Activated T-cell treated with anti-CD3 and anti-CD28 coated beads, Interleukin-2, amount 50 U/mL, for 72 hours (primary cell): ENCODE results near the gene NLGN1. TPM values are rescaled to one million over a fixed set of nuclear protein-coding genes. Genes with fewer than 3 reads are reported as not detected.

Experiments
- ATAC-seq, 2 donors: fragments of 150-1000 bp; cut with Tn5 transposase; replicated peaks in 1 of 2; 2 replicates each; pipeline ENCODE4 v1.10.0; 2021; ENCODE audit warnings: moderate library complexity in 2 of 2, mild to moderate bottlenecking in 1 of 2
- DNase-seq, 2 donors: peaks; one replicate each; pipeline ENCODE4 v3.0.0; 2021 to 2022; ENCODE audit warnings: mixed read lengths in 1 of 2
- H3K27ac Mint-ChIP-seq: one replicate; pipeline ENCODE4 v1.8.0; 2022; ENCODE audit warnings: mild to moderate bottlenecking, moderate library complexity, mixed read lengths
- H3K27me3 Mint-ChIP-seq: one replicate; pipeline ENCODE4 v1.8.0; 2022; ENCODE audit warnings: low read depth, mixed read lengths
- H3K36me3 Mint-ChIP-seq, 2 donors: one replicate each; pipeline ENCODE4 v1.8.0; 2022; ENCODE audit warnings: mixed read lengths in 2 of 2, mild to moderate bottlenecking in 1 of 2; ENCODE audit not compliant: insufficient read depth in 2 of 2
- H3K4me1 Mint-ChIP-seq: one replicate; pipeline ENCODE4 v1.8.0; 2022; ENCODE audit warnings: low read depth, mixed read lengths
- H3K4me3 Mint-ChIP-seq, 2 donors: one replicate each; pipeline ENCODE4 v1.8.0; 2022; ENCODE audit warnings: mild to moderate bottlenecking in 2 of 2, mixed read lengths in 2 of 2, moderate library complexity in 2 of 2
- H3K9me3 Mint-ChIP-seq, 2 donors: one replicate each; pipeline ENCODE4 v1.8.0; 2022; ENCODE audit warnings: mixed read lengths in 2 of 2
- total RNA-seq, 2 donors: library from RNA; stranded (reverse); gene quantifications; one replicate each; pipeline ENCODE4 v1.2.3, GENCODE V29; 2022

NLGN1 gene
- total RNA-seq, 2 donors from 2014 or later, result not detected

- no peaks in the 10 kb centered on the region for H3K4me1 Mint-ChIP-seq
Observed at GRCh38 chr3:174116421-174116820, 718.9 kb downstream of the NLGN1 start.

GRCh38 chr3:174120997-174121396, 723.5 kb downstream of the NLGN1 start:
- peaks cover 0 to 2% of the 10 kb centered on the region in 2 donors for H3K9me3 Mint-ChIP-seq
- H3K4me3 Mint-ChIP-seq, result no peak overlapping the region
- no peaks in the 10 kb centered on the region for H3K36me3 Mint-ChIP-seq
- no peak overlapping the region for H3K27ac Mint-ChIP-seq
- H3K27me3 Mint-ChIP-seq, result no peaks in the 10 kb centered on the region
- no peak for DNase-seq
- no peak for ATAC-seq
- no peaks in the 10 kb centered on the region for H3K4me1 Mint-ChIP-seq

More at GRCh38 chr3:174116421-174116820, 718.9 kb downstream of the NLGN1 start:
- H3K27me3 Mint-ChIP-seq, result no peaks in the 10 kb centered on the region
- H3K9me3 Mint-ChIP-seq, result no peaks in the 10 kb centered on the region
- no peak for ATAC-seq
- no peak overlapping the region for H3K4me3 Mint-ChIP-seq
- no peaks in the 10 kb centered on the region for H3K36me3 Mint-ChIP-seq
- H3K27ac Mint-ChIP-seq, result no peak overlapping the region
- DNase-seq, result no peak

- Mint-ChIP-seq H3K27me3 (no peaks in the 10 kb centered on the region), H3K4me1 (no peaks in the 10 kb centered on the region), H3K9me3 (peaks cover 0 to 3% of the 10 kb centered on the region in 2 donors), H3K27ac (no peak overlapping the region), H3K4me3 (no peak overlapping the region), H3K36me3 (no peaks in the 10 kb centered on the region)
- no peak for DNase-seq
- no peak for ATAC-seq
Observed at GRCh38 chr3:174122411-174122810, 724.9 kb downstream of the NLGN1 start.

GRCh38 chr3:174125267-174125824, 727.8 kb downstream of the NLGN1 start:
- Mint-ChIP-seq H3K27me3 (no peaks in the 10 kb centered on the region), H3K4me3 (no peak overlapping the region)

GRCh38 chr3:174126990-174127758, 729.6 kb downstream of the NLGN1 start:
- Mint-ChIP-seq H3K4me1 (no peaks in the 10 kb centered on the region), H3K27me3 (no peaks in the 10 kb centered on the region), H3K4me3 (no peak overlapping the region), H3K9me3 (peaks cover 0 to 5% of the 10 kb centered on the region in 2 donors), H3K36me3 (no peaks in the 10 kb centered on the region), H3K27ac (no peak overlapping the region)
- DNase-seq (no peak), ATAC-seq (no peak)

More at GRCh38 chr3:174125267-174125824, 727.8 kb downstream of the NLGN1 start:
- ATAC-seq (no peak), DNase-seq (no peak)
- H3K36me3 Mint-ChIP-seq, result no peaks in the 10 kb centered on the region
- H3K4me1 Mint-ChIP-seq, result no peaks in the 10 kb centered on the region
- peaks cover 0 to 5% of the 10 kb centered on the region in 2 donors for H3K9me3 Mint-ChIP-seq
- no peak overlapping the region for H3K27ac Mint-ChIP-seq

- H3K4me3 Mint-ChIP-seq, result no peak overlapping the region
- no peaks in the 10 kb centered on the region for H3K36me3 Mint-ChIP-seq
- ATAC-seq (no peak), DNase-seq (no peak)
- no peaks in the 10 kb centered on the region for H3K27me3 Mint-ChIP-seq
- peaks cover 0 to 1% of the 10 kb centered on the region in 2 donors for H3K9me3 Mint-ChIP-seq
- no peaks in the 10 kb centered on the region for H3K4me1 Mint-ChIP-seq
- H3K27ac Mint-ChIP-seq, result no peak overlapping the region
Observed at GRCh38 chr3:174132006-174132405, 734.5 kb downstream of the NLGN1 start.

GRCh38 chr3:174132421-174133042, 735.0 kb downstream of the NLGN1 start:
- no peaks in the 10 kb centered on the region for H3K4me1 Mint-ChIP-seq
- no peaks in the 10 kb centered on the region for H3K36me3 Mint-ChIP-seq
- H3K4me3 Mint-ChIP-seq, result no peak overlapping the region
- H3K27ac Mint-ChIP-seq, result no peak overlapping the region
- ATAC-seq, result no peak
- no peaks in the 10 kb centered on the region for H3K27me3 Mint-ChIP-seq
- no peak for DNase-seq
- peaks cover 0 to 1% of the 10 kb centered on the region in 2 donors for H3K9me3 Mint-ChIP-seq

GRCh38 chr3:174146008-174146407, 748.5 kb downstream of the NLGN1 start:
- Mint-ChIP-seq H3K9me3 (peaks cover 3 to 4% of the 10 kb centered on the region in 2 donors), H3K27me3 (no peaks in the 10 kb centered on the region), H3K36me3 (no peaks in the 10 kb centered on the region), H3K4me1 (no peaks in the 10 kb centered on the region), H3K4me3 (no peak overlapping the region), H3K27ac (no peak overlapping the region)
- no peak for DNase-seq
- ATAC-seq, result no peak

- H3K27me3 Mint-ChIP-seq, result no peaks in the 10 kb centered on the region
- no peaks in the 10 kb centered on the region for H3K36me3 Mint-ChIP-seq
- H3K4me1 Mint-ChIP-seq, result no peaks in the 10 kb centered on the region
- no peak overlapping the region for H3K4me3 Mint-ChIP-seq
- no peak for ATAC-seq
- no peak for DNase-seq
- peaks cover 1 to 2% of the 10 kb centered on the region in 2 donors for H3K9me3 Mint-ChIP-seq
- H3K27ac Mint-ChIP-seq, result no peak overlapping the region
Observed at GRCh38 chr3:174147798-174148197, 750.3 kb downstream of the NLGN1 start.

- no peak for ATAC-seq
- no peak for DNase-seq
- Mint-ChIP-seq H3K27ac (no peak overlapping the region), H3K27me3 (no peaks in the 10 kb centered on the region), H3K4me3 (no peak overlapping the region), H3K9me3 (peaks cover 0 to 4% of the 10 kb centered on the region in 2 donors), H3K4me1 (no peaks in the 10 kb centered on the region), H3K36me3 (no peaks in the 10 kb centered on the region)
Observed at GRCh38 chr3:174153871-174154270, 756.3 kb downstream of the NLGN1 start.

GRCh38 chr3:174156200-174156599, 758.7 kb downstream of the NLGN1 start:
- no peak overlapping the region for H3K4me3 Mint-ChIP-seq
- peaks cover 0 to 4% of the 10 kb centered on the region in 2 donors for H3K9me3 Mint-ChIP-seq
- ATAC-seq (no peak), DNase-seq (no peak)
- no peaks in the 10 kb centered on the region for H3K36me3 Mint-ChIP-seq
- no peaks in the 10 kb centered on the region for H3K27me3 Mint-ChIP-seq
- no peaks in the 10 kb centered on the region for H3K4me1 Mint-ChIP-seq
- H3K27ac Mint-ChIP-seq, result no peak overlapping the region

- Mint-ChIP-seq H3K9me3 (peaks cover 0 to 7% of the 10 kb centered on the region in 2 donors), H3K4me3 (no peak overlapping the region), H3K36me3 (no peaks in the 10 kb centered on the region), H3K27ac (no peak overlapping the region), H3K4me1 (no peaks in the 10 kb centered on the region), H3K27me3 (no peaks in the 10 kb centered on the region)
- DNase-seq (no peak), ATAC-seq (no peak)
Observed at GRCh38 chr3:174158674-174159073, 761.1 kb downstream of the NLGN1 start.

- H3K4me1 Mint-ChIP-seq, result no peaks in the 10 kb centered on the region
- DNase-seq, result no peak
- H3K27me3 Mint-ChIP-seq, result no peaks in the 10 kb centered on the region
- no peaks in the 10 kb centered on the region for H3K36me3 Mint-ChIP-seq
- no peak overlapping the region for H3K4me3 Mint-ChIP-seq
- H3K9me3 Mint-ChIP-seq, result peaks cover 0 to 14% of the 10 kb centered on the region in 2 donors
- no peak for ATAC-seq
- H3K27ac Mint-ChIP-seq, result no peak overlapping the region
Observed at GRCh38 chr3:174159604-174160003, 762.1 kb downstream of the NLGN1 start.
